Adrenal gland (tissue), 12 donors: ENCODE measurements around the gene COL9A3. TPM values are rescaled to one million over a fixed set of nuclear protein-coding genes. Genes with fewer than 3 reads are reported as not detected.

ENCODE experiments used
- DNase-seq, 7 donors: peaks; one replicate each; pipeline ENCODE4 v3.0.0-alpha.2; 2019 to 2020
- H3K27ac ChIP-seq, 5 donors: fragments of 200-600 bp; sonication (generic) in 4 of 5; 1 replicate in 3 of 5; 2 replicates in 2 of 5; pipeline versions ENCODE4 v1.5.1 to v1.8.0; 2016 to 2020; ENCODE audit warnings: mild to moderate bottlenecking in 1 of 5
- H3K27me3 ChIP-seq: fragments of 200-600 bp; 2 replicates; pipeline ENCODE4 v1.8.0; 2021
- H3K36me3 ChIP-seq, 2 donors: fragments of 200-600 bp; replicated peaks in 1 of 2; 1 replicate in 1 of 2; 2 replicates in 1 of 2; pipeline versions ENCODE4 v1.5.1 to v1.8.0; 2018 to 2022
- H3K4me1 ChIP-seq, 2 donors: fragments of 200-600 bp; replicated peaks in 1 of 2; 1 replicate in 1 of 2; 2 replicates in 1 of 2; pipeline versions ENCODE4 v1.5.1 to v1.8.0; 2018 to 2021
- H3K4me3 ChIP-seq, 4 donors: fragments of 200-600 bp; sonication (generic) in 3 of 4; one replicate each; pipeline ENCODE4 v1.5.1; 2016 to 2018
- H3K9me3 ChIP-seq, 3 donors: fragments of 200-600 bp; sonication (generic) in 1 of 3; replicated peaks in 1 of 3; 1 replicate in 2 of 3; 2 replicates in 1 of 3; pipeline versions ENCODE4 v1.5.1 to v1.8.0; 2016 to 2021
- CTCF ChIP-seq, 6 experiments: fragments of 450-650 bp in 4 of 6; fragments of 200-600 bp in 2 of 6; sonication (generic) in 1 of 6; IDR thresholded peaks; 1 replicate in 5 of 6; 2 replicates in 1 of 6; pipeline versions ENCODE4 v1.5.1 to v1.8.0; 2016 to 2021; ENCODE audit warnings: antibody characterized with exemption in 6 of 6, mild to moderate bottlenecking in 2 of 6, moderate library complexity in 1 of 6
- POLR2A ChIP-seq, 2 donors: fragments of 450-650 bp; IDR thresholded peaks; one replicate each; pipeline ENCODE4 v1.6.1; 2017; ENCODE audit warnings: antibody characterized with exemption in 2 of 2, mild to moderate bottlenecking in 2 of 2, moderate library complexity in 1 of 2
- WGBS, 4 donors: extraction: QIAGEN DNeasy Blood & Tissue Kit in 2 of 4; methylation state at CpG; one replicate each; pipeline versions ENCODE4 v1.1.5 to v1.1.7; 2013 to 2017; 5-methylcytosine and 5-hydroxymethylcytosine counted together
- intact Hi-C, 2 donors: fragments of 100-400 bp; cut with DNase I; formaldehyde crosslinking; loops; one replicate each; pipeline versions ENCODE4 v1.14.1 to v1.15.0; 2022 to 2023
- polyA plus RNA-seq, 3 donors: library from polyadenylated mRNA; stranded (reverse); fragments of 200-250 nt in 2 of 3; fragments of 350-450 nt in 1 of 3; fragmentation: Illumina TruSeq in 1 of 3; extraction: RNeasy Lipid Tissue Mini Kit (QIAGEN cat#74804) in 1 of 3; gene quantifications; one replicate each; pipeline ENCODE4 v1.2.3, GENCODE V29; 2013 to 2014
- total RNA-seq, 9 donors: library from RNA; depleted of rRNA in 4 of 9; stranded (reverse); fragments of >200 nt in 4 of 9; fragments of 120-200 nt in 1 of 9; fragmentation: NEBNext Ultra II Directional in 1 of 9; extraction: Animal tissue kit (Norgen Biotek cat#: 25700) in 1 of 9; gene quantifications; one replicate each; pipeline versions ENCODE4 v1.1.0 to v1.2.4, GENCODE V29; 2013 to 2023
- donor health status: healthy with polysubstance abuse.
- donor health status: Bipolar disorder and iron deficiency.
- donor health status: DM: yes; HTN: yes; CAD: no.
- donor health status: DM: no; HTN: no; CAD: no.
- donor health status: DM: no; HTN: no; CAD: no.
- donor health status: DM: yes; HTN: yes; CAD: no.

COL9A3 gene
- total and polyA plus RNA-seq, 12 donors, result 0.22 to 27.8 (median 1.4) TPM

- H3K27ac ChIP-seq, result peak overlapping the region in 1 of 5 donors; percentile 41
- DNase-seq, result peak in 3 of 7 donors; percentile 50 to 62 (median 54)
- intact Hi-C loops, result no loop called here
- no peaks in the 10 kb centered on the region for H3K9me3 ChIP-seq
- TF ChIP-seq CTCF (IDR thresholded peaks at IDR 0.05) (no peak), POLR2A (IDR thresholded peaks at IDR 0.05) (no peak)
- H3K36me3 ChIP-seq, result no peaks in the 10 kb centered on the region
- H3K27me3 ChIP-seq, result peaks cover 23% of the 10 kb centered on the region
- peaks cover 6 to 29% of the 10 kb centered on the region in 2 donors for H3K4me1 ChIP-seq
- H3K4me3 ChIP-seq, result no peak overlapping the region
- 25 to 56% (median 50%) methylated on average over 5 to 16 of the region's 16 CpGs for WGBS, 4 donors
Observed at GRCh38 chr20:62819494-62820174, 2.8 kb downstream of the COL9A3 start.

GRCh38 chr20:62820208-62820961 lies 3.5 kb downstream of the COL9A3 start:
- TF ChIP-seq POLR2A (IDR thresholded peaks at IDR 0.05), result no peak
- TF ChIP-seq CTCF (IDR thresholded peaks at IDR 0.05), result no peak
- Histone ChIP-seq H3K27me3 (peaks cover 21% of the 10 kb centered on the region), H3K4me1 (peaks cover 8 to 31% of the 10 kb centered on the region in 2 donors), H3K36me3 (no peaks in the 10 kb centered on the region), H3K4me3 (no peak overlapping the region), H3K27ac (no peak overlapping the region), H3K9me3 (no peaks in the 10 kb centered on the region)
- 71 to 80% (median 76%) methylated on average over 10 to 23 of the region's 23 CpGs for WGBS, 4 donors
- intact Hi-C loops, result no loop called here
- DNase-seq, result no peak

- intact Hi-C loops, result no loop called here
- Histone ChIP-seq H3K4me3 (no peak overlapping the region), H3K27ac (no peak overlapping the region), H3K9me3 (no peaks in the 10 kb centered on the region), H3K27me3 (peaks cover 13% of the 10 kb centered on the region), H3K4me1 (peaks cover 8 to 29% of the 10 kb centered on the region in 2 donors), H3K36me3 (no peaks in the 10 kb centered on the region)
- TF ChIP-seq CTCF (IDR thresholded peaks at IDR 0.05) (no peak), POLR2A (IDR thresholded peaks at IDR 0.05) (no peak)
- WGBS, 4 donors, result 77 to 86% (median 84%) methylated on average over 6 to 19 of the region's 19 CpGs
- no peak for DNase-seq
Observed at GRCh38 chr20:62820962-62821725, 4.3 kb downstream of the COL9A3 start.

GRCh38 chr20:62821726-62822210 lies 4.9 kb downstream of the COL9A3 start:
- 84 to 92% (median 86%) methylated on average over 9 to 12 of the region's 12 CpGs for WGBS, 4 donors
- Histone ChIP-seq H3K4me3 (no peak overlapping the region), H3K9me3 (no peaks in the 10 kb centered on the region), H3K27me3 (peaks cover 9% of the 10 kb centered on the region), H3K4me1 (peaks cover 8 to 23% of the 10 kb centered on the region in 2 donors), H3K36me3 (no peaks in the 10 kb centered on the region), H3K27ac (no peak overlapping the region)
- DNase-seq, result no peak
- intact Hi-C loops, result no loop called here
- no peak for TF ChIP-seq CTCF (IDR thresholded peaks at IDR 0.05)
- TF ChIP-seq POLR2A (IDR thresholded peaks at IDR 0.05), result no peak
